Left ventricle myocardium inferior (tissue), 1 donor: ENCODE results near the gene PRDX6. TPM values are rescaled to one million over a fixed set of nuclear protein-coding genes. Genes with fewer than 3 reads are reported as not detected.

Experiments
- DNase-seq: peaks from one replicate; pipeline ENCODE4 v3.0.0-alpha.2; 2020
- H3K27ac ChIP-seq: fragments of 200-600 bp; replicated peaks from 2 replicates; pipeline ENCODE4 v1.8.0; 2021
- H3K27me3 ChIP-seq: fragments of 200-600 bp; 2 replicates; pipeline ENCODE4 v1.8.0; 2021; ENCODE audit warnings: low read depth
- H3K36me3 ChIP-seq: fragments of 200-600 bp; 2 replicates; pipeline ENCODE4 v1.8.0; 2021
- H3K4me1 ChIP-seq: fragments of 200-600 bp; 2 replicates; pipeline ENCODE4 v1.8.0; 2021
- H3K4me3 ChIP-seq: fragments of 200-600 bp; 2 replicates; pipeline ENCODE4 v1.8.0; 2021; ENCODE audit warnings: mild to moderate bottlenecking, moderate library complexity
- H3K9me3 ChIP-seq: fragments of 200-600 bp; replicated peaks from 2 replicates; pipeline ENCODE4 v1.8.0; 2021
- intact Hi-C: fragments of 100-400 bp; cut with micrococcal nuclease; formaldehyde crosslinking; loops from one replicate; pipeline ENCODE4 v1.11.0; 2022
- total RNA-seq: library from RNA; stranded (reverse); fragmentation: NEBNext Ultra II Directional; extraction: Animal tissue kit (Norgen Biotek cat#: 25700); gene quantifications from one replicate; pipeline ENCODE4 v1.2.1, GENCODE V29; 2021
- TF ChIP-seq, protein P1 (sequence below): fragments of 200-600 bp; IDR thresholded peaks from 2 replicates; pipeline ENCODE4 v1.8.0; 2021; ENCODE audit warnings: antibody characterized with exemption, mild to moderate bottlenecking, borderline replicate concordance
- donor health status: DM: no; HTN: yes; CAD: no; lungs with severe emphysema.

The PRDX6 gene
- total RNA-seq, 1 donor from 2014 or later, result 363 TPM

DNA sequence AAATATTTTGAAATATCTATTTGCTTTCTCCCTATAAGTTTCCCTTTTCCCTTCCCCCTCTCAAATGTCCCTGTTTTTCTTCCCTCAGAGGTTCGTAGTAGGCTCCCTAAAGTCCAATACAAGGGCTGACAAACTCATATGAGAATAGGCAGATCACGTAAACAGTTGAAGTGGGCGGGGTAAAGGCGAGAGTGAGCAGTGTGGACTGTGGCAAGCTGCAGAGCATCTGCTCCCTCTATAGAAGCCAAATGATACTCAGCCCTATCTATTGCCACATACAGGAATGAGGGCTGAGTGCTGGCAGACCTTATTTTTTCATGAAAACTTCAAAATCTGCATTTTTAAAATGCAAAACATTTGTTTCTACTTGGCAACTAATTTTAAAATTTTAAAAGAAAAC lies 26.3 kb downstream of the PRDX6 start:
- Histone ChIP-seq H3K4me3 (no peak overlapping the region), H3K27me3 (no peaks in the 10 kb centered on the region), H3K27ac (no peak overlapping the region), H3K4me1 (no peaks in the 10 kb centered on the region), H3K36me3 (no peaks in the 10 kb centered on the region), H3K9me3 (no peaks in the 10 kb centered on the region)
- DNase-seq, result no peak
- TF ChIP-seq, protein P1, sequence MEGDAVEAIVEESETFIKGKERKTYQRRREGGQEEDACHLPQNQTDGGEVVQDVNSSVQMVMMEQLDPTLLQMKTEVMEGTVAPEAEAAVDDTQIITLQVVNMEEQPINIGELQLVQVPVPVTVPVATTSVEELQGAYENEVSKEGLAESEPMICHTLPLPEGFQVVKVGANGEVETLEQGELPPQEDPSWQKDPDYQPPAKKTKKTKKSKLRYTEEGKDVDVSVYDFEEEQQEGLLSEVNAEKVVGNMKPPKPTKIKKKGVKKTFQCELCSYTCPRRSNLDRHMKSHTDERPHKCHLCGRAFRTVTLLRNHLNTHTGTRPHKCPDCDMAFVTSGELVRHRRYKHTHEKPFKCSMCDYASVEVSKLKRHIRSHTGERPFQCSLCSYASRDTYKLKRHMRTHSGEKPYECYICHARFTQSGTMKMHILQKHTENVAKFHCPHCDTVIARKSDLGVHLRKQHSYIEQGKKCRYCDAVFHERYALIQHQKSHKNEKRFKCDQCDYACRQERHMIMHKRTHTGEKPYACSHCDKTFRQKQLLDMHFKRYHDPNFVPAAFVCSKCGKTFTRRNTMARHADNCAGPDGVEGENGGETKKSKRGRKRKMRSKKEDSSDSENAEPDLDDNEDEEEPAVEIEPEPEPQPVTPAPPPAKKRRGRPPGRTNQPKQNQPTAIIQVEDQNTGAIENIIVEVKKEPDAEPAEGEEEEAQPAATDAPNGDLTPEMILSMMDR, result no peak
- intact Hi-C loops, result no loop called here

GRCh38 chr1:173504268-173504667 lies 27.1 kb downstream of the PRDX6 start:
- Histone ChIP-seq H3K4me1 (no peaks in the 10 kb centered on the region), H3K36me3 (no peaks in the 10 kb centered on the region), H3K4me3 (no peak overlapping the region), H3K9me3 (no peaks in the 10 kb centered on the region), H3K27me3 (no peaks in the 10 kb centered on the region), H3K27ac (no peak overlapping the region)
- intact Hi-C loops, result no loop called here
- DNase-seq, result no peak
- TF ChIP-seq, protein P1, result no peak

DNA sequence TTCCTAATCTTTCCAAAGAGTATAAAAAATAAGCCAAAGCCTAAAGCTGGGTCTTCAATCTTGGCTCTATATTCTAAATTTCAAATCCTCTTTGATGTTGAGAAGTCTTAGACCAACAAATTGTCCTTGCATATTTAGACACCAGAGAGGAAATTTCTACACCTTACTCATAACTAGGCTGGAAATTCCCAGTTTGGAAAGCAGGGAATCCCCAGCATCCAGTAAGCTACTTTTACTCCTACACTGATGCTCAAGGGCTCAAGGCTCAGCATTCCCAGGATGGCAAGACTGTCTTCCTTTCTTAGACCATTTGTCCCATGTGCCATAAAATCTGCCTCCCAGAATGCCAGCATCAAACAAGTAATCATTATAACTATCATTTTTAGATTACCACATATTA lies 28.3 kb downstream of the PRDX6 start:
- DNase-seq, result no peak
- no peaks in the 10 kb centered on the region for H3K4me1 ChIP-seq
- TF ChIP-seq, protein P1, result no peak
- H3K36me3 ChIP-seq, result no peaks in the 10 kb centered on the region
- H3K4me3 ChIP-seq, result no peak overlapping the region
- intact Hi-C loops, result no loop called here
- no peaks in the 10 kb centered on the region for H3K27me3 ChIP-seq
- no peaks in the 10 kb centered on the region for H3K9me3 ChIP-seq
- H3K27ac ChIP-seq, result no peak overlapping the region

DNA sequence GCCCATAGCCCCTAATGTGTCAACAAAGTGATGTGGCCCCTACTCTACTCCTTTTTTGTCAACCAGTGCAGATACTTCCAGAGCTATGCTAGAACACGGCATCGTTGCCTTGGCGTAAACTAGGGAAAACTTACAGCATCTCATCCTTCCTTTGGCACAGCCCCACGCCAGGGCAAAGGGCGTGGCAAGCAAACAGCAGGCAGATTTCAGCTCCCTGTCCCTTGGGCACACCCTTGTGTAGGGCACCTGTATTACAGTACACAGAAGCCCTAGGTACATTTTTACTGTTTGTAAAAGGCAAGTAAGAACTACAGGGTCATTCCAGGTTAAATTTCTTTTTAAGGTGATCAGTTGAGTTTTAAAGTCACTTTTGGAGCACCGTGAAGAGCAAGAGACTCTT lies 29.3 kb downstream of the PRDX6 start:
- H3K27ac ChIP-seq, result no peak overlapping the region
- no peak for DNase-seq
- intact Hi-C loops, result no loop called here
- H3K4me3 ChIP-seq, result no peak overlapping the region
- H3K9me3 ChIP-seq, result no peaks in the 10 kb centered on the region
- no peaks in the 10 kb centered on the region for H3K36me3 ChIP-seq
- H3K4me1 ChIP-seq, result no peaks in the 10 kb centered on the region
- no peaks in the 10 kb centered on the region for H3K27me3 ChIP-seq
- TF ChIP-seq, protein P1, result no peak

DNA sequence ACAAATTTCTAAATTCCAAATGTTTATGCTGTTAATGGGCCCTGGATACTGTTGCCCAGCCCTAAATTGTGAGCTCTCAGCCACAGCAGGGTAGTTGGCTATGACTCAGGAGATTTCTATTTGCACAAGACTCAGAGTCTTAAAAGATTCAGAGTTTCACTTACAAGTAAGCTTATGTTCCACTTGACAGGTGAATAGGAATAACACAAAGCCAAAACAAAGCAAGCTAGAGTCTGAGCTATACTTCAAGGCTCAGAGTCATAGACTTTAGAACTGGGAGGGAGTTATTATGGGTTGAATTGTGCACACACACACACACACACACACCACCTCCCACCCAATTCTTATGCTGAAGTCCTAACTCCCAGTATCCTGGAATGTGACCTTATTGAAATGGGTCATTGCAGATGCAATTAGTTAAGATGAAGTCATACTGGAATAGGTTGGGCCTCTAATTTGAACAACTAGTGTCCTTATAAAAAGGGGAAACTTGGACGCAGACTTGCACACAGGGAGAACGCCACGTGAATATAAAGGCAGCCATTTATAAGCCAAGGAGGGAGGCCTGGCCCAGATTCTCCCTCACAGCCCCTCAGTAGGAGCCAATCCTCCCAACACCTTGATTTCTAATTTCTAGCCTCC lies 30.2 kb downstream of the PRDX6 start:
- TF ChIP-seq, protein P1, result no peak
- DNase-seq, result no peak
- Histone ChIP-seq H3K27ac (no peak overlapping the region), H3K4me1 (no peaks in the 10 kb centered on the region), H3K9me3 (no peaks in the 10 kb centered on the region), H3K36me3 (no peaks in the 10 kb centered on the region), H3K4me3 (no peak overlapping the region), H3K27me3 (no peaks in the 10 kb centered on the region)
- intact Hi-C loops, result no loop called here
